ENCODE measurements around the gene GLCE.

Gene GLCE

GRCh38 chr15:69120732-69121131, 39.7 kb upstream of the GLCE start:
- H3K36me3 ChIP-seq = no peaks in the 10 kb centered on the region
- no peak overlapping the region for H3K27ac ChIP-seq
- H3K4me3 ChIP-seq = no peak overlapping the region
- no peaks in the 10 kb centered on the region for H3K27me3 ChIP-seq
- TF ChIP-seq Cebpa-rat (IDR thresholded peaks at IDR 0.05) = no peak
- H3K4me1 ChIP-seq = peaks cover 0 to 4% (median 0%) of the 10 kb centered on the region in 10 experiments; a peak in 3 of 20 replicates
- H4K20me1 ChIP-seq = no peaks in the 10 kb centered on the region; a peak in 1 of 22 replicates
- H3K9me3 ChIP-seq (replicated peaks in 1 of 11) = no peaks in the 10 kb centered on the region
- H3K9ac ChIP-seq = no peak overlapping the region
- no peak overlapping the region for H3K4me2 ChIP-seq

GRCh38 chr15:69121198-69121828, 39.1 kb upstream of the GLCE start:
- H3K9ac ChIP-seq = no peak overlapping the region
- no peak for TF ChIP-seq Cebpa-rat (IDR thresholded peaks at IDR 0.05)
- no peaks in the 10 kb centered on the region for H3K36me3 ChIP-seq
- no peak overlapping the region for H3K4me2 ChIP-seq
- H3K4me1 ChIP-seq = peaks cover 0 to 10% (median 0%) of the 10 kb centered on the region in 10 experiments; a peak in 5 of 20 replicates
- no peaks in the 10 kb centered on the region for H3K27me3 ChIP-seq
- no peaks in the 10 kb centered on the region; a peak in 1 of 22 replicates for H4K20me1 ChIP-seq
- H3K27ac ChIP-seq = no peak overlapping the region
- H3K4me3 ChIP-seq = no peak overlapping the region
- no peaks in the 10 kb centered on the region for H3K9me3 ChIP-seq (replicated peaks in 1 of 11)

GRCh38 chr15:69125236-69125635, 35.2 kb upstream of the GLCE start:
- no peak overlapping the region for H3K27ac ChIP-seq
- H3K4me2 ChIP-seq = peak overlapping the region in 2 of 11 experiments; percentile 23 to 60; a peak in 2 of 22 replicates

GRCh38 chr15:69126054-69126469, 34.4 kb upstream of the GLCE start:
- Histone ChIP-seq H3K4me3 (no peak overlapping the region), H3K9ac (no peak overlapping the region), H3K4me1 (peaks cover 0 to 24% (median 0%) of the 10 kb centered on the region in 10 experiments; a peak in 6 of 20 replicates), H3K4me2 (peak overlapping the region in 3 of 11 experiments; percentile 18 to 60 (median 23); a peak in 5 of 22 replicates), H3K9me3 (replicated peaks in 1 of 11) (no peaks in the 10 kb centered on the region), H3K27ac (no peak overlapping the region), H3K27me3 (no peaks in the 10 kb centered on the region), H3K36me3 (no peaks in the 10 kb centered on the region), H4K20me1 (no peaks in the 10 kb centered on the region)
- TF ChIP-seq Cebpa-rat (IDR thresholded peaks at IDR 0.05) = no peak

More at GRCh38 chr15:69125236-69125635, 35.2 kb upstream of the GLCE start:
- H3K36me3 ChIP-seq = no peaks in the 10 kb centered on the region
- H3K4me3 ChIP-seq = no peak overlapping the region
- H3K27me3 ChIP-seq = no peaks in the 10 kb centered on the region
- H3K9me3 ChIP-seq (replicated peaks in 1 of 11) = no peaks in the 10 kb centered on the region
- peaks cover 0 to 19% (median 0%) of the 10 kb centered on the region in 10 experiments; a peak in 5 of 20 replicates for H3K4me1 ChIP-seq
- H3K9ac ChIP-seq = no peak overlapping the region
- no peaks in the 10 kb centered on the region; a peak in 1 of 22 replicates for H4K20me1 ChIP-seq
- TF ChIP-seq Cebpa-rat (IDR thresholded peaks at IDR 0.05) = no peak

- no peak for TF ChIP-seq Cebpa-rat (IDR thresholded peaks at IDR 0.05)
- Histone ChIP-seq H4K20me1 (no peaks in the 10 kb centered on the region), H3K4me3 (no peak overlapping the region), H3K36me3 (no peaks in the 10 kb centered on the region), H3K4me2 (peak overlapping the region in 1 of 11 experiments; percentile 20; a peak in 1 of 22 replicates), H3K4me1 (peaks cover 0 to 36% (median 10%) of the 10 kb centered on the region in 10 experiments; a peak in 13 of 20 replicates), H3K9me3 (replicated peaks in 1 of 11) (no peaks in the 10 kb centered on the region), H3K27me3 (no peaks in the 10 kb centered on the region), H3K9ac (no peak overlapping the region; a peak in 1 of 22 replicates), H3K27ac (no peak overlapping the region)
Measured at GRCh38 chr15:69127306-69127705, 33.1 kb upstream of the GLCE start.

GRCh38 chr15:69128667-69129311, 31.6 kb upstream of the GLCE start:
- Histone ChIP-seq H3K9ac (no peak overlapping the region), H4K20me1 (no peaks in the 10 kb centered on the region), H3K4me3 (no peak overlapping the region), H3K36me3 (no peaks in the 10 kb centered on the region), H3K27me3 (no peaks in the 10 kb centered on the region), H3K27ac (no peak overlapping the region), H3K9me3 (replicated peaks in 1 of 11) (no peaks in the 10 kb centered on the region), H3K4me1 (peaks cover 0 to 49% (median 10%) of the 10 kb centered on the region in 10 experiments; a peak in 13 of 20 replicates), H3K4me2 (peak overlapping the region in 1 of 11 experiments; percentile 4; a peak in 1 of 22 replicates)
- TF ChIP-seq Cebpa-rat (IDR thresholded peaks at IDR 0.05) = no peak

- Histone ChIP-seq H3K9ac (peak overlapping the region in 4 of 11 experiments; percentile 13 to 44 (median 26); a peak in 6 of 22 replicates), H3K9me3 (replicated peaks in 1 of 11) (no peaks in the 10 kb centered on the region), H3K4me2 (peak overlapping the region in 9 of 11 experiments; percentile 3 to 96 (median 55); a peak in 13 of 22 replicates), H3K36me3 (no peaks in the 10 kb centered on the region), H3K4me3 (peak overlapping the region in 1 of 10 experiments; percentile 24; a peak in 3 of 20 replicates), H4K20me1 (no peaks in the 10 kb centered on the region), H3K27ac (peak overlapping the region in 5 of 11 experiments; percentile 21 to 50 (median 42); a peak in 8 of 22 replicates), H3K4me1 (peaks cover 0 to 37% (median 10%) of the 10 kb centered on the region in 10 experiments; a peak in 13 of 20 replicates), H3K27me3 (no peaks in the 10 kb centered on the region)
- no peak for TF ChIP-seq Cebpa-rat (IDR thresholded peaks at IDR 0.05)
Measured at GRCh38 chr15:69131362-69132220, 28.8 kb upstream of the GLCE start.

GRCh38 chr15:69132430-69132829, 28.0 kb upstream of the GLCE start:
- no peak for TF ChIP-seq Cebpa-rat (IDR thresholded peaks at IDR 0.05)
- Histone ChIP-seq H3K36me3 (no peaks in the 10 kb centered on the region), H3K27ac (peak overlapping the region in 5 of 11 experiments; percentile 21 to 50 (median 42); a peak in 7 of 22 replicates), H3K9ac (peak overlapping the region in 1 of 11 experiments; percentile 44; a peak in 2 of 22 replicates), H3K9me3 (replicated peaks in 1 of 11) (no peaks in the 10 kb centered on the region), H3K27me3 (no peaks in the 10 kb centered on the region), H3K4me2 (peak overlapping the region in 9 of 11 experiments; percentile 3 to 96 (median 55); a peak in 13 of 22 replicates), H3K4me3 (peak overlapping the region in 1 of 10 experiments; percentile 24; a peak in 2 of 20 replicates), H3K4me1 (peaks cover 0 to 29% (median 10%) of the 10 kb centered on the region in 10 experiments; a peak in 13 of 20 replicates), H4K20me1 (no peaks in the 10 kb centered on the region)

Data from BLaER1 treated with 17β-estradiol and CSF1 and Interleukin-3, amounts not matched to agents 10 nM and 100 nM (cell line).